B cell (primary cell): ENCODE results near the gene ANKS1A. TPM values are rescaled to one million over a fixed set of nuclear protein-coding genes. Genes with fewer than 3 reads are reported as not detected.

ENCODE experiments used
- ATAC-seq: fragments of 200-7000 bp; cut with Tn5 transposase; one replicate; pipeline ENCODE4 v1.10.0; 2021; ENCODE audit warnings: low read depth, mild to moderate bottlenecking, moderate number of reproducible peaks, moderate library complexity
- CTCF ChIA-PET: fragments of 350-600 bp; sonication (Branson Sonifier 250); formaldehyde crosslinking; loops from one replicate; lab custom pipeline; 2021; ENCODE audit warnings: antibody characterized with exemption, inconsistent platforms; lab: Charles Lee
- POLR2A ChIA-PET: fragments of 350-600 bp; sonication (Branson Sonifier 250); formaldehyde crosslinking; loops from one replicate; lab custom pipeline; 2021; ENCODE audit warnings: antibody characterized with exemption; lab: Charles Lee
- DNase-seq: peaks from one replicate; pipeline ENCODE4 v3.0.0; 2013
- H2AFZ ChIP-seq: 2 replicates; pipeline ENCODE4 v1.6.1; 2012; ENCODE audit warnings: mild to moderate bottlenecking, low read depth, low read length; ENCODE audit not compliant: insufficient read depth, poor library complexity, severe bottlenecking
- H3K27ac ChIP-seq, 2 donors: 1 replicate in 1 of 2; 2 replicates in 1 of 2; pipeline ENCODE4 v1.5.1; 2012 to 2013; ENCODE audit warnings: low read length in 2 of 2, mild to moderate bottlenecking in 2 of 2, moderate library complexity in 1 of 2
- H3K27me3 ChIP-seq, 4 experiments: fragments of 200-600 bp in 1 of 4; sonication (generic) in 1 of 4; replicated peaks in 1 of 4; 1 replicate in 2 of 4; 2 replicates in 2 of 4; pipeline versions ENCODE4 v1.6.1 to v1.7.0; 2013 to 2016; ENCODE audit warnings: low read length in 3 of 4, mild to moderate bottlenecking in 2 of 4, mixed read lengths in 1 of 4, moderate library complexity in 1 of 4; ENCODE audit not compliant: insufficient read depth in 4 of 4, control insufficient read depth in 3 of 4; ENCODE audit errors: control extremely low read depth in 1 of 4
- H3K36me3 ChIP-seq, 2 experiments: replicated peaks in 1 of 2; 1 replicate in 1 of 2; 2 replicates in 1 of 2; pipeline versions ENCODE4 v1.6.1 to v1.7.1; 2013; ENCODE audit warnings: low read length in 1 of 2; ENCODE audit not compliant: insufficient read depth in 2 of 2, control insufficient read depth in 1 of 2; ENCODE audit errors: control extremely low read depth in 1 of 2, extremely low read depth in 1 of 2
- H3K4me1 ChIP-seq, 2 donors: fragments of 200-600 bp in 1 of 2; sonication (generic) in 1 of 2; 1 replicate in 1 of 2; 2 replicates in 1 of 2; pipeline versions ENCODE4 v1.5.1 to v1.6.1; 2013 to 2017; ENCODE audit warnings: low read length in 2 of 2; ENCODE audit not compliant: control insufficient read depth in 2 of 2, insufficient read depth in 2 of 2
- H3K4me2 ChIP-seq: replicated peaks from 2 replicates; pipeline ENCODE3; 2012; ENCODE audit warnings: mild to moderate bottlenecking, low read depth, low read length; ENCODE audit not compliant: poor library complexity, severe bottlenecking
- H3K4me3 ChIP-seq, 5 experiments: fragments of 200-600 bp in 1 of 5; sonication (generic) in 1 of 5; 1 replicate in 3 of 5; 2 replicates in 2 of 5; pipeline versions ENCODE4 v1.5.1 to v1.7.0; 2011 to 2016; ENCODE audit warnings: low read length in 4 of 5, mild to moderate bottlenecking in 4 of 5, low read depth in 2 of 5, control low read depth in 1 of 5, moderate library complexity in 1 of 5; ENCODE audit not compliant: insufficient read depth in 1 of 5; ENCODE audit errors: control extremely low read depth in 1 of 5, extremely low read depth in 1 of 5
- H3K79me2 ChIP-seq: fragments of 200-600 bp; sonication (generic); one replicate; pipeline ENCODE4 v1.6.0; 2016; ENCODE audit warnings: low read length; ENCODE audit not compliant: control insufficient read depth, insufficient read depth
- H3K9ac ChIP-seq: fragments of 200-600 bp; sonication (generic); 2 replicates; pipeline ENCODE4 v1.6.1; 2017; ENCODE audit warnings: mild to moderate bottlenecking, low read length, moderate library complexity
- H3K9me3 ChIP-seq, 3 donors: one replicate each; pipeline versions ENCODE4 v1.6.1 to v1.7.1; 2013; ENCODE audit warnings: low read length in 2 of 3; ENCODE audit not compliant: control insufficient read depth in 2 of 3, insufficient read depth in 1 of 3; ENCODE audit errors: control extremely low read depth in 1 of 3
- H4K20me1 ChIP-seq: 2 replicates; pipeline ENCODE4 v1.6.0; 2012; ENCODE audit warnings: mild to moderate bottlenecking, low read length; ENCODE audit not compliant: insufficient read depth, control insufficient read depth, poor library complexity, severe bottlenecking
- H3K27ac Mint-ChIP-seq: one replicate; pipeline ENCODE4 v1.8.0; 2021; ENCODE audit warnings: mixed read lengths
- H3K27me3 Mint-ChIP-seq: one replicate; pipeline ENCODE4 v1.8.0; 2021; ENCODE audit warnings: mixed read lengths
- H3K4me1 Mint-ChIP-seq: one replicate; pipeline ENCODE4 v1.8.0; 2021; ENCODE audit warnings: mixed read lengths
- H3K4me3 Mint-ChIP-seq: one replicate; pipeline ENCODE4 v1.8.0; 2021; ENCODE audit warnings: mixed read lengths
- H3K9me3 Mint-ChIP-seq: one replicate; pipeline ENCODE4 v1.8.0; 2022; ENCODE audit warnings: mixed read lengths; ENCODE audit not compliant: insufficient read depth
- CTCF ChIP-seq: fragments of 200-600 bp; IDR thresholded peaks from one replicate; pipeline ENCODE4 v1.8.0; 2022; ENCODE audit warnings: antibody characterized with exemption, mild to moderate bottlenecking
- EZH2 ChIP-seq: IDR thresholded peaks from 2 replicates; pipeline ENCODE4 v1.6.1; 2012; ENCODE audit warnings: borderline replicate concordance, low read depth, mild to moderate bottlenecking, moderate library complexity, low read length; ENCODE audit not compliant: insufficient read depth, poor library complexity, severe bottlenecking
- WGBS: methylation state at CpG from one replicate; pipeline ENCODE4 v1.1.5; 2013; ENCODE audit warnings: missing lambda C conversion rate; ENCODE audit not compliant: insufficient coverage; 5-methylcytosine and 5-hydroxymethylcytosine counted together
- intact Hi-C: fragments of 100-400 bp; cut with micrococcal nuclease; formaldehyde crosslinking; loops from one replicate; pipeline ENCODE4 v1.10.0; 2022
- polyA plus RNA-seq: library from polyadenylated mRNA; depleted of rRNA; stranded (reverse); fragments of >200 nt; gene quantifications from 2 replicates; pipeline ENCODE4 v1.2.3, GENCODE V29; 2012
- total RNA-seq, 2 donors: library from RNA; stranded (reverse); fragments of 120-200 nt in 1 of 2; gene quantifications; 1 replicate in 1 of 2; 2 replicates in 1 of 2; pipeline versions ENCODE4 v1.2.3 to v1.2.4, GENCODE V29; 2013 to 2022

Gene ANKS1A
- total and polyA plus RNA-seq, 2 donors (not counting 1 experiment from before 2014, with no cell fraction given): 3.4 to 19.7 TPM

GRCh38 chr6:34909320-34909883 is 20.3 kb downstream of the ANKS1A start:
- CTCF ChIA-PET: no interaction called here
- H3K4me3 Mint-ChIP-seq: no peak overlapping the region

GRCh38 chr6:34911822-34912221 is 22.8 kb downstream of the ANKS1A start:
- H3K27me3 Mint-ChIP-seq: no peaks in the 10 kb centered on the region
- no peak overlapping the region for H3K4me3 ChIP-seq
- peaks cover 11 to 14% of the 10 kb centered on the region in 2 donors for H3K4me1 ChIP-seq
- ChIA-PET POLR2A (no interaction called here), CTCF (no interaction called here)
- peaks cover 15% of the 10 kb centered on the region for H3K79me2 ChIP-seq
- no peak overlapping the region for H3K4me2 ChIP-seq
- ATAC-seq (no peak), DNase-seq (no peak)
- no peak overlapping the region for H3K4me3 Mint-ChIP-seq
- intact Hi-C loops: loop anchor here (2.0 kb wide), 1 partner anchor 23 kb away; the partner anchor contains the start of genes ANKS1A and TAF11
- no peak for TF ChIP-seq CTCF
- TF ChIP-seq EZH2: no peak
- no peaks in the 10 kb centered on the region for H3K9me3 ChIP-seq
- no peak overlapping the region for H3K27ac Mint-ChIP-seq
- H3K27ac ChIP-seq: no peak overlapping the region
- no peak overlapping the region for H2AFZ ChIP-seq
- peaks cover 15% of the 10 kb centered on the region for H3K4me1 Mint-ChIP-seq
- WGBS: 83% methylated on average over 1 of the region's 5 CpGs
- no peak overlapping the region for H3K9ac ChIP-seq
- H3K36me3 ChIP-seq: no peaks in the 10 kb centered on the region
- no peaks in the 10 kb centered on the region for H3K9me3 Mint-ChIP-seq
- peaks cover 15% of the 10 kb centered on the region for H4K20me1 ChIP-seq
- no peaks in the 10 kb centered on the region for H3K27me3 ChIP-seq

More at GRCh38 chr6:34909320-34909883, 20.3 kb downstream of the ANKS1A start:
- ATAC-seq (no peak), DNase-seq (no peak)
- no peak overlapping the region for H3K27ac Mint-ChIP-seq
- Histone ChIP-seq H3K4me2 (no peak overlapping the region), H3K4me1 (peaks cover 11 to 14% of the 10 kb centered on the region in 2 donors), H3K4me3 (no peak overlapping the region), H3K9me3 (no peaks in the 10 kb centered on the region), H2AFZ (no peak overlapping the region), H3K27me3 (no peaks in the 10 kb centered on the region), H3K79me2 (peaks cover 36% of the 10 kb centered on the region), H4K20me1 (peaks cover 14% of the 10 kb centered on the region), H3K27ac (no peak overlapping the region), H3K36me3 (no peaks in the 10 kb centered on the region), H3K9ac (no peak overlapping the region)
- no peaks in the 10 kb centered on the region for H3K27me3 Mint-ChIP-seq
- 99% methylated on average over 5 of the region's 6 CpGs for WGBS
- intact Hi-C loops: no loop called here
- H3K9me3 Mint-ChIP-seq: no peaks in the 10 kb centered on the region
- TF ChIP-seq EZH2: no peak
- no peak for TF ChIP-seq CTCF
- H3K4me1 Mint-ChIP-seq: peaks cover 15% of the 10 kb centered on the region
- POLR2A ChIA-PET: no interaction called here
